CD4-positive, CD25-positive, alpha-beta regulatory T cell (primary cell): ENCODE measurements around the gene GLRX2. TPM values are rescaled to one million over a fixed set of nuclear protein-coding genes. Genes with fewer than 3 reads are reported as not detected.

Experiments
- ATAC-seq, 2 donors: fragments of 150-1000 bp; cut with Tn5 transposase; one replicate each; pipeline ENCODE4 v1.10.0; 2021; ENCODE audit warnings: low read depth in 2 of 2, moderate number of reproducible peaks in 2 of 2, moderate library complexity in 1 of 2
- DNase-seq, 3 donors: peaks; one replicate each; pipeline versions ENCODE4 v3.0.0 to v3.0.0-alpha.2; 2012 to 2022; ENCODE audit warnings: mixed read lengths in 1 of 3
- H3K27ac ChIP-seq: one replicate; pipeline ENCODE4 v1.7.0; 2013; ENCODE audit warnings: mild to moderate bottlenecking, low read length; ENCODE audit not compliant: insufficient read depth, poor library complexity, severe bottlenecking
- H3K27me3 ChIP-seq: one replicate; pipeline ENCODE4 v1.7.0; 2013; ENCODE audit warnings: low read length; ENCODE audit not compliant: control insufficient read depth, insufficient read depth
- H3K36me3 ChIP-seq: one replicate; pipeline ENCODE4 v1.7.0; 2013; ENCODE audit warnings: mild to moderate bottlenecking, low read length, moderate library complexity; ENCODE audit not compliant: control insufficient read depth, insufficient read depth
- H3K4me1 ChIP-seq: 2 replicates; pipeline ENCODE4 v1.7.0; 2013; ENCODE audit warnings: mild to moderate bottlenecking, low read length; ENCODE audit not compliant: insufficient read depth, control insufficient read depth, poor library complexity, severe bottlenecking
- H3K4me3 ChIP-seq: one replicate; pipeline ENCODE4 v1.7.0; 2013; ENCODE audit warnings: low read depth, mild to moderate bottlenecking, low read length, moderate library complexity
- H3K9me3 ChIP-seq, 2 experiments: 1 replicate in 1 of 2; 2 replicates in 1 of 2; pipeline ENCODE4 v1.7.0; 2013; ENCODE audit warnings: low read length in 2 of 2, mild to moderate bottlenecking in 1 of 2, moderate library complexity in 1 of 2; ENCODE audit not compliant: control insufficient read depth in 2 of 2
- H3K27ac Mint-ChIP-seq, 3 donors: one replicate each; pipeline ENCODE4 v1.8.0; 2020 to 2022; ENCODE audit warnings: mild to moderate bottlenecking in 3 of 3, mixed read lengths in 3 of 3, moderate library complexity in 2 of 3
- H3K27me3 Mint-ChIP-seq: one replicate; pipeline ENCODE4 v1.8.0; 2022; ENCODE audit warnings: mild to moderate bottlenecking, mixed read lengths
- H3K36me3 Mint-ChIP-seq: one replicate; pipeline ENCODE4 v1.8.0; 2020; ENCODE audit warnings: mixed read lengths
- H3K4me1 Mint-ChIP-seq, 4 donors: one replicate each; pipeline ENCODE4 v1.8.0; 2020 to 2022; ENCODE audit warnings: mixed read lengths in 4 of 4, mild to moderate bottlenecking in 1 of 4
- H3K4me3 Mint-ChIP-seq, 4 donors: one replicate each; pipeline ENCODE4 v1.8.0; 2020 to 2022; ENCODE audit warnings: mild to moderate bottlenecking in 4 of 4, mixed read lengths in 4 of 4, moderate library complexity in 3 of 4
- H3K9me3 Mint-ChIP-seq, 7 donors: one replicate each; pipeline ENCODE4 v1.8.0; 2020 to 2022; ENCODE audit warnings: mixed read lengths in 7 of 7, mild to moderate bottlenecking in 3 of 7, moderate library complexity in 2 of 7
- polyA plus RNA-seq, 4 donors: library from polyadenylated mRNA; unstranded; fragments of 300-500 nt; fragmentation: Illumina TruSeq; gene quantifications; one replicate each; pipeline ENCODE4 v1.2.3, GENCODE V29; 2021
- total RNA-seq: library from RNA; stranded (reverse); gene quantifications from one replicate; pipeline ENCODE4 v1.2.3, GENCODE V29; 2022

Gene GLRX2
- total and polyA plus RNA-seq, 5 donors from 2014 or later = 5.2 to 13.8 (median 12.4) TPM

GRCh38 chr1:193110864-193111263, 5.7 kb upstream of the GLRX2 start:
- no peak overlapping the region for H3K4me3 Mint-ChIP-seq
- peaks cover 29% of the 10 kb centered on the region for H3K27me3 Mint-ChIP-seq
- H3K4me3 ChIP-seq = no peak overlapping the region
- DNase-seq (no peak), ATAC-seq (no peak)
- H3K27ac Mint-ChIP-seq = no peak overlapping the region
- no peaks in the 10 kb centered on the region for H3K4me1 ChIP-seq
- H3K9me3 ChIP-seq = no peaks in the 10 kb centered on the region
- peaks cover 0 to 1% (median 0%) of the 10 kb centered on the region in 7 donors for H3K9me3 Mint-ChIP-seq
- no peak overlapping the region for H3K27ac ChIP-seq
- H3K36me3 ChIP-seq = no peaks in the 10 kb centered on the region
- H3K27me3 ChIP-seq = no peaks in the 10 kb centered on the region
- H3K36me3 Mint-ChIP-seq = no peaks in the 10 kb centered on the region
- H3K4me1 Mint-ChIP-seq = peaks cover 0 to under 1% (median 0%) of the 10 kb centered on the region in 4 donors

GRCh38 chr1:193110246-193110645, 5.0 kb upstream of the GLRX2 start:
- no peaks in the 10 kb centered on the region for H3K36me3 Mint-ChIP-seq
- Histone ChIP-seq H3K27ac (no peak overlapping the region), H3K27me3 (no peaks in the 10 kb centered on the region), H3K36me3 (no peaks in the 10 kb centered on the region), H3K9me3 (no peaks in the 10 kb centered on the region), H3K4me1 (peaks cover 4% of the 10 kb centered on the region), H3K4me3 (no peak overlapping the region)
- H3K9me3 Mint-ChIP-seq = peaks cover 0 to 1% (median 0%) of the 10 kb centered on the region in 7 donors
- no peak overlapping the region for H3K27ac Mint-ChIP-seq
- ATAC-seq (no peak), DNase-seq (no peak)
- H3K27me3 Mint-ChIP-seq = peaks cover 28% of the 10 kb centered on the region
- no peak overlapping the region for H3K4me3 Mint-ChIP-seq
- peaks cover 0 to 5% (median 2%) of the 10 kb centered on the region in 4 donors for H3K4me1 Mint-ChIP-seq

- Histone ChIP-seq H3K4me1 (peaks cover 7% of the 10 kb centered on the region), H3K27me3 (no peaks in the 10 kb centered on the region), H3K9me3 (no peaks in the 10 kb centered on the region), H3K4me3 (no peak overlapping the region), H3K27ac (no peak overlapping the region), H3K36me3 (no peaks in the 10 kb centered on the region)
- ATAC-seq (no peak), DNase-seq (no peak)
- H3K4me1 Mint-ChIP-seq = peaks cover 0 to 8% (median 2%) of the 10 kb centered on the region in 4 donors
- no peak overlapping the region for H3K4me3 Mint-ChIP-seq
- peaks cover 28% of the 10 kb centered on the region for H3K27me3 Mint-ChIP-seq
- H3K9me3 Mint-ChIP-seq = peaks cover 0 to 1% (median 0%) of the 10 kb centered on the region in 7 donors
- no peaks in the 10 kb centered on the region for H3K36me3 Mint-ChIP-seq
- H3K27ac Mint-ChIP-seq = no peak overlapping the region
These were observed 4.4 kb upstream of the GLRX2 start for GRCh38 chr1:193109619-193110018.

DNA sequence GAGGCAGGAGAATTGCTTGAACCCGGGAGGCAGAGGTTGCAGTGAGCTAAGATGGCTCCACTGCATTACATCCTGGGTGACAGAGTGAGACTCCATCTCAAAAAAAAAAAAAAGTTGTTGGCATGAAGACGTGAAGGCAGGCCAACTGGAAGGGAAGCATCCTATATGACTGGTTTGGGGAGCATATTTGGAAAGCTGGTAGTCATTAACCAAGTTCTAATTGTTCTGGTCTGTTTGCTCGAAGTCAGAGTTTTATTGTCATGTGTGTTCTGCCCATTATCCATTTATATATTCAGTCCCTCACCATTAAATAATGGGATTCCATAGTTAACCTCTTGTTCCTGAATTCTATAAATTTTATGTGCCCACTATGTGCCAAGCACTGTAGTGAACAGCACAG, 3.3 kb upstream of the GLRX2 start:
- H3K27ac ChIP-seq = no peak overlapping the region
- DNase-seq = no peak
- ATAC-seq = no peak
- no peaks in the 10 kb centered on the region for H3K9me3 ChIP-seq
- peaks cover 28% of the 10 kb centered on the region for H3K27me3 Mint-ChIP-seq
- no peaks in the 10 kb centered on the region for H3K36me3 ChIP-seq
- no peak overlapping the region for H3K4me3 ChIP-seq
- peaks cover 0 to 1% (median 0%) of the 10 kb centered on the region in 7 donors for H3K9me3 Mint-ChIP-seq
- H3K4me1 ChIP-seq = peaks cover 18% of the 10 kb centered on the region
- no peaks in the 10 kb centered on the region for H3K36me3 Mint-ChIP-seq
- H3K4me1 Mint-ChIP-seq = peaks cover 0 to 16% (median 10%) of the 10 kb centered on the region in 4 donors
- H3K27ac Mint-ChIP-seq = no peak overlapping the region
- no peaks in the 10 kb centered on the region for H3K27me3 ChIP-seq
- peak overlapping the region in 1 of 4 donors; percentile 3 for H3K4me3 Mint-ChIP-seq

DNA sequence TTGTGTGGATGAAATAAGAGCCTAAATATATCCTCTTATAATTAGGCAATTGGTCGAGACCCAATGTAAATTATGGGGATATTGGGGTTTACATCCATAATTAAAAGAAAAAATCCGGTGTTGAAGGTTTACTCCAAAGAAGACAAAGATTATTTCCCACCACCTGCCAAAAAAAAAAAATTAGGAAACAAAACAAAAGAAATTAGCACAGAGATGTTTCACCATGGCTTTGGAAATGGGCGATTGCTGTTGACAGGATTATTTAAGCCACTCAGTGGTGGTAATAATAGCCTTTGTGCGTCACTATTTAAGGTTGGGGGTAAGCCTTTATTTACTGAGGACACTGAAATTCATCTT, 585 bp upstream of the GLRX2 start:
- H3K4me3 ChIP-seq = peak overlapping the region; percentile 76
- ATAC-seq (no peak), DNase-seq (no peak)
- Mint-ChIP-seq H3K27me3 (peaks cover 16% of the 10 kb centered on the region), H3K4me1 (peaks cover 0 to 30% (median 25%) of the 10 kb centered on the region in 4 donors), H3K36me3 (no peaks in the 10 kb centered on the region), H3K9me3 (peaks cover 0 to 1% (median 0%) of the 10 kb centered on the region in 7 donors), H3K4me3 (peak overlapping the region; percentile 88 to 98 (median 94)), H3K27ac (peak overlapping the region; percentile 68 to 92 (median 84))
- peaks cover 22% of the 10 kb centered on the region for H3K4me1 ChIP-seq
- H3K27me3 ChIP-seq = no peaks in the 10 kb centered on the region
- H3K9me3 ChIP-seq = no peaks in the 10 kb centered on the region
- H3K36me3 ChIP-seq = no peaks in the 10 kb centered on the region
- no peak overlapping the region for H3K27ac ChIP-seq

DNA sequence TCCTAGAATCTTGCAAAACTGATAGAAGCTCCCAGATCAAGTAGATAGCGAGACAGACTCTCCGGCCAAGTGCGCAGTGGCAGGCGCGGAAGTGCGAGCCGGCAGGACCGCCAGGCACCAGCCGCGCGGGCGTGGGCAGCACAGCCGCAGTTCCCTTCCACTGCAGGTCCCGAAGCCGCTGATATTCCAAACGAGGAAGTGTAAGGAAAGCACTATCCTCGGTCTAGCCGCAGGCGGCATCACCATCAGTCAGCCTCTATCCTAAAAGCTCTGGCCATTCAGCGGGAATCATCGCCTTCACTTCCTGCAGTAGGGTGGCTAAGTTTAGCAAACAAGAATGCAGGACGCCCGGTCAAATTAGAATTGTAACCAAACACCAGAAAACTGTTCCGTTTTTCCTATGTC, 710 bp downstream of the GLRX2 start:
- peaks cover 0 to 30% (median 25%) of the 10 kb centered on the region in 4 donors for H3K4me1 Mint-ChIP-seq
- ATAC-seq = peak; percentile 8 to 10
- peaks cover 0 to 1% (median 0%) of the 10 kb centered on the region in 7 donors for H3K9me3 Mint-ChIP-seq
- H3K4me3 Mint-ChIP-seq = peak overlapping the region; percentile 94 to 98 (median 96)
- DNase-seq = no peak
- peak overlapping the region; percentile 90 for H3K4me3 ChIP-seq
- peak overlapping the region; percentile 45 for H3K27ac ChIP-seq
- peak overlapping the region; percentile 87 to 92 (median 89) for H3K27ac Mint-ChIP-seq
- peaks cover 8% of the 10 kb centered on the region for H3K36me3 ChIP-seq
- H3K27me3 Mint-ChIP-seq = peaks cover 13% of the 10 kb centered on the region
- no peaks in the 10 kb centered on the region for H3K9me3 ChIP-seq
- peaks cover 22% of the 10 kb centered on the region for H3K4me1 ChIP-seq
- peaks cover 6% of the 10 kb centered on the region for H3K36me3 Mint-ChIP-seq
- no peaks in the 10 kb centered on the region for H3K27me3 ChIP-seq

- peak overlapping the region; percentile 90 for H3K4me3 ChIP-seq
- Mint-ChIP-seq H3K9me3 (peaks cover 0 to 1% (median 0%) of the 10 kb centered on the region in 7 donors), H3K36me3 (peaks cover 6% of the 10 kb centered on the region), H3K27me3 (peaks cover 8% of the 10 kb centered on the region), H3K4me3 (peak overlapping the region; percentile 94 to 98 (median 96)), H3K4me1 (peaks cover 0 to 30% (median 25%) of the 10 kb centered on the region in 4 donors), H3K27ac (peak overlapping the region; percentile 53 to 92 (median 89))
- DNase-seq = no peak
- H3K9me3 ChIP-seq = no peaks in the 10 kb centered on the region
- peaks cover 14% of the 10 kb centered on the region for H3K36me3 ChIP-seq
- H3K27ac ChIP-seq = no peak overlapping the region
- peaks cover 22% of the 10 kb centered on the region for H3K4me1 ChIP-seq
- ATAC-seq = no peak
- H3K27me3 ChIP-seq = no peaks in the 10 kb centered on the region
These were observed 1.3 kb downstream of the GLRX2 start for GRCh38 chr1:193103759-193104501.

DNA sequence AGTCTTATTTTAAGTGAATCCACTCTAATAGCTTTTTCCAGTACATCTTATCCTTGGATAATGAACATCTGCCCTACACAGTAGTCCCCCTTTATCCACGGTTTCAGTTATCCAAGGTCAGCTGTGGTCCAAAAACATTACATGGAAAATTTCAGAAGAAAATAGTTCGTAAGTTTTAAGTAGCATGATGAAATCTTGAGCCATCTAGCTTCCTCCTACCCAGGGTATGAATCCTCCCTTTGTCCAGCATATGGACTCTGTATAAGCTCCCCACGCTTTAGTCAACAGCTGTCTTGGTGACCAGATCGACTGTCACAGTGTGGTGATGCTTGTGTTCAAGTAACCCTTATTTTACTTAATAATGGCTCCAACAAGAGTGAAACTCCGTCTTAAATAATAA, 2.6 kb downstream of the GLRX2 start:
- Mint-ChIP-seq H3K27ac (no peak overlapping the region), H3K4me3 (peak overlapping the region in 2 of 4 donors; percentile 96 to 98), H3K27me3 (no peaks in the 10 kb centered on the region), H3K4me1 (peaks cover 0 to 35% (median 27%) of the 10 kb centered on the region in 4 donors), H3K9me3 (peaks cover 0 to 1% (median 0%) of the 10 kb centered on the region in 7 donors), H3K36me3 (peaks cover 10% of the 10 kb centered on the region)
- ATAC-seq (no peak), DNase-seq (no peak)
- no peaks in the 10 kb centered on the region for H3K9me3 ChIP-seq
- no peak overlapping the region for H3K27ac ChIP-seq
- H3K4me1 ChIP-seq = peaks cover 22% of the 10 kb centered on the region
- H3K4me3 ChIP-seq = no peak overlapping the region
- peaks cover 23% of the 10 kb centered on the region for H3K36me3 ChIP-seq
- H3K27me3 ChIP-seq = no peaks in the 10 kb centered on the region
